Measurements from ENCODE around the gene C6orf89.
"Not testable (repeated sequence)": the region's sequence is repeated elsewhere in the genome, so short reads cannot be mapped to it uniquely, and the experiment has no call there.

C6orf89 gene

DNA sequence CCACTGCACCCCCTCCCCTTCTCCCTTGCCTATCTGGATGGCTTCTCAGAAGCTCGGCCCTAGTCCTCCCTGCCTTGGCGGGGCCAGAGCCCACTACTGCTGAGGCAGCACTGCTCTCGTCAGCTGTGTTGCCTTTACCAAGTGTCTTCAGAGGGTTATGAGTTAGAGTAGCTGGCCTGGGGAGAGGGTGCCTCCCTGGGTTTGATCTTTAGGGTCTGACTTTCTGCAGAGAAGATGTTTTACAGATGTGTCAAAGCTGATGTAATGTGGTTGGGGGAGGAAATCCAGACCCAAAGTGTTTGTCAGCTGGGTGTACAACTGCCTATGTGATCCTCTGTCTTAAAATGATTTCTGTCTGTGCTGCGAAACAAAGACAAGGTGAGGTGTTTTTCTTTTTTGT, 38.4 kb downstream of the C6orf89 start:
- DNase-seq (ENCODE audit: low read depth, low spot score) = no peak

DNA sequence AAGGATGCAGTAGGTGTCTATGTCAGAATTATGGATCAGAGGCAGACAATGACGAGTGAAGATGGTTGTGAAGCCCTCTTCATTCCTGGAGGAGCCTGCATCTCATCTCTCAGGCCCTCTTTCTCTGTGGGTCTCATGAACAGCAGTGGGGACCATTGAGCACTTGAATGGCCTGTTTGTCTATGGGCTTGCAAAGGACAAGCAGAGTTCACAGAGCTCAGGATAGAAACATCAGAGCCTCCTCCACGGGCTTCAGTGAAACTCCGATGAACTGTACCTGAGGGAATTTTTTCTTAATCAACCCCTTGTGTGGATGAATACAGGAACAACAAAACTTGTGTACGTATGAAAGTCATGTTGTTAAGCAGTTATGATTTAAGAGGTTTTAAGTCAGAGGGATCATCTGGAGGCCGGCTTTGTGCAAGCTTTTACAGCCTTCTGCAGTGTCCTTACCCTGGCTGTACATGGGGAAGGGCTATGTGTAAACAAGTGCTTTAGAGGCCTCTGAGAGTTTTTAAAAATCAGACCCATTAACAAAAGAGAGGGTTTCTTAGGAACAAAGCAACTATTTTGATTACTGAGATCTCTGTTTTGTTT, 39.1 kb downstream of the C6orf89 start:
- no peak for DNase-seq (ENCODE audit: low read depth, low spot score)

DNA sequence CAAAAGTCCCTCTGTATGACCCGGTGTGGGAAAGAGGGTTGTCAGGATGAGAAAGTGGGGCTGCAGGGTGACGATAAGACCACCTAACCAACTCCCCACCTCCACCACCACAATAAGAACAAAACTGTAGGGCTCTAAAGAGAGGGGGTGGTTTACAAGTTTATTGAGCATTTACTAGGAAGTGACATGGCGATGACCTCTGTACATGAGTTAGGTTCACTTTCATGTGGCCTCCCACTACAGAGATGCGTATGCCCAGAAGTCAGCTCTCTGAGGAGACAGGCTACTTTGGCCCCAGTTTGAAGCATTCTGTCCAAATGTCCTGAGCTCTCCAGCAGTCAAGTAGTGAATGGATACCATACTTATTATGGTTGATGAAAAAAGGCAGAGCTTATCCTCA, 40.1 kb downstream of the C6orf89 start:
- no peak for DNase-seq (ENCODE audit: low read depth, low spot score)

DNA sequence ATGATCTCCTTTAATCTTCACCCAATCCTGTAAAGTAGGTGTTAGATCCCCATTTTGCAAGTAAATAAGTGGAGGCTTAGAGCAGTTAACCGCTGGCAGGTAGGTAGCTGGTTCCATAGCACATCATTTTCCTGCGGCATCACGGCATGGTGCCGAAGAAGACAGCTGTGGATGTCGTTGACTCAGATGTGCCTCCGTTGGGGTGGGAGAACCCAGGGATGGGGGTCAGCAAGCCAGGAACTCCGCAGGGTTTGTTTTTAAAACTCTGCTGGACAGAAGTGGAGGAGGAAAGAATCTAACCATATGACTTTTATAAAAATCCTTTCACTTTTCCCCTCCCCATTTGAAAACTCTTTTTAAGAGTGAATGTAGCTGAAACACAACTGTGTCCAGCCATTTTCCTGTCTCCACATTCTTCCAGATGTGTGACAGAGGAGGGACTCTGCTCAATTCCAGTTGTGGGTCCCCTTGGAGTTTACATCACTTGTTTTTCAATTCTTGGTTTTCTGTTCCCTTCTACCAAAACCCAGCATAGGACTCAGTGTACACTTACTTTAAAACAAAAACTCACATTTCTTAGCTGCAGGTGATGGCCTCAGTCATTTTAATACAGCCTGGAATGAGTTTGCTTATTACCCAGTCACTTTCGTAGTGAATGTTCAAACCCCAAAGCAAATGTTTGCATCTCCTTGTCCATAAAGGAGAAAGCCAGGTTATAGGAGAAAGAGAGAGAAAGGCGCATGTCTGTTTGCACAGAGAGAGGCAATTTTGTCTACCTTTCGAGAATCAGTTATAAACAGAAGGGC, 41.2 kb downstream of the C6orf89 start:
- no peak for DNase-seq (ENCODE audit: low read depth, low spot score)

DNA sequence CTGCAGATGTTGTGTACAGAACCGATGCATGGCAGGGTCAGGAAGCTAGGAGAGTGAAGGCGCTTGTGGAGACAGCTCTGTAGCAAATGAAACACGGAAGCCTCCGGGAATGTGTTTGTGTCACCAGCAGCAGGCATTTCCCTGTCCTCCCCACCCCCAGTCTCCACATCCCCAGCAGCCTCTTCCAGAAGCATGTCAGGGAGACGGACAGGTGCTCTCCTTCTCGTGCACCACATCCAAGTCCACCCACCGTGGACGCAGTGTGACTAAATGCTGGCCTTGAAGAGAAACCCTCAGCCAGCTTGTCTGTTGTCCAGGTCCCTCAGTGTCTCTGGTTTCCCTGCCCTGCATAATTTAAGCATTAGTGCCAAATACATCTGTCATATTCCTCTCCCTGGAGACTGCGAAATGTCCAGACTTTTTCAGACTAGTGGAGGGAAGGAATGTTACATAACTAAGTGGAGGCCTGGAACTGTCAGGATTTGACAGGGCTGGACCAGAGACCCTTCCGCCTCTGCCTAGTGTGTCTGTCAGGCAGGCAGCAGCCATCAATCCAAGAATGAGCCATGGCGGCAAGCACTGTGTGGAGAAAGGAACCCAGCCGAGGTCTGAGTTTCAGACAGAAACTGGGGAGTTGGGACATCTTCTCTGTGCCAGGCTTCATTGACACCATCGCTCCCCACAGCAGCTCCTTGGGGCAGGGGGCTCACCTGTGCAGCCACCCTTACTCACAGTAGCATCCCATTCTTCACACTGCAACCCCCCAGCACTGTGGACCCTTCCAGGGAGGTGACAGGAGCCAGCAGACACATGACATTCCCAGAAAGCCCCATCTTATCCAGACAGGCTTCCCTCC, 42.2 kb downstream of the C6orf89 start:
- no peak for DNase-seq (ENCODE audit: low read depth, low spot score)

DNA sequence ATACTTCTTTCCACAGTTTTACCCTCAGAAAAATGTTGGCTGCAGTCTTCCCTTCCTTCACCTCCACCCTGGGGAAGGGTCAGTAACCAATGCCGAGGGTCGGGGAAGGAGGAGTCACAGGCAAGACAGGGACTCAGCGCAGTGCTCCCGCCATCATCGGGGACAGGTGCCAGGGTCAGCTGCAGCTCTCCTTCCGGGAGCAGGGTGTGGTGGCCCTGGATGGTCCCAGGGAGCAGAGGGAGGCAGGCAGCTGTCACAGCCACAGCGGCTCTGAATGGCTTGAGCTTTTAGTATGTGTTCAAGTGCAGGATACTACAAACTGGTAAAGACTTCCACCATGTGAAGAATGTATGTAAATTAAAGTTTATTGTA, 42.8 kb downstream of the C6orf89 start:
- DNase-seq (ENCODE audit: low read depth, low spot score) = no peak

DNA sequence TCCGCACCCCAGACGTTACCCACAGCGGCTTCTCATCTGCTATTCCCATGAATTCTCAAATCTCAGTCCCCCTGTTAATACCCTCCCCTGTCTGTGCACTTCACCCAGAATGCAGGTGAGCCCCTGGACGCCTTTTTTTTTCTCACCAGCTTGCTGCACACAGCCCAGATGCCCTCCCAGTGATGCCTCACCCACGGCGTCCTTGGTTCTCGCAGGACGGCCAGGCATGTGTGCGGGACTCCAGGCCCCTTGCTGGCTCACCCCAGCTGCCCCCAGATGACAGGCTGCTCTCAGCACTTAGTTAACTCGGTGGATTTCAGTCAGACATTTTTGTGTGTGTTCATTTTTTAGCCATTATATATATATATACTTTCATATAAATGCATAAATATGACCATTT, 43.4 kb downstream of the C6orf89 start:
- DNase-seq (ENCODE audit: low read depth, low spot score) = no peak

DNA sequence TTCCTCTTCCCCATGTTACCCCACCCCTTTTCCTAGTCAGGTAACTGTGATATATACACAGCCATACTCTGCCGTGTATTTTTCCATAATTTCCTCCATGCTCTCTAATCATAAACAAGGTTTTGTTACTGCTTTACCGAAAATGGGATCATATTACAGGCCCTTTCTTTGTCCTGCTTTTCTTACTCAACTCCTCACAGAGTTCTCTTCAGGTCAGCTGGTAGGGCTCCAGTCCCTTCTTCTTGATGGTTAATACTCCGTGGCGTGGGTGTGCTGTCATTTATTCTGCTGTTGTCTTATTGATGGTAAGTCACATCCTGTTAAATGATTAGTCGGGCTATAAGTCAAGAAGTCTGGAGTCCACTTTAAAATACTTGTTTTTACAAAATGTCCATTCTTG, 43.9 kb downstream of the C6orf89 start:
- DNase-seq (ENCODE audit: low read depth, low spot score) = no peak

DNA sequence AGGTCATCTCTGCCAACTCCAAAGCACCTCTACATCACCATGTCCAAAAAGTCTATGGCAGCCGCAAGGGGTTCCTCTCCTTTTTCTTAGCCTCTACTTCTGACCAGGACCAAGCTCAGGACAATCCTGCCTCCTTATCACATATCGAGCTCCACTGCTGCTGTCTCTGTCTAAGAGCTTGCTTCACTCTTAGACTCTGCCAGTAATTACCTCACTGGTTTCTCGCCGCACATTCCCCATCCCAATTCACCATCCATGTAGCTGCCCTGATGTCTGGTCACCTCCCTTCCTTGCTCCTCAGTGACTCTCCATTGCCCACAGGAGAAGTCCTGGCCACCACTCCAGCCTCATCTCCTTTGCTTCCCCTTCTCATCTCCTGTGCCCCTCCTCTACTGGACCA, 44.7 kb downstream of the C6orf89 start:
- no peak for DNase-seq (ENCODE audit: low read depth, low spot score)

DNA sequence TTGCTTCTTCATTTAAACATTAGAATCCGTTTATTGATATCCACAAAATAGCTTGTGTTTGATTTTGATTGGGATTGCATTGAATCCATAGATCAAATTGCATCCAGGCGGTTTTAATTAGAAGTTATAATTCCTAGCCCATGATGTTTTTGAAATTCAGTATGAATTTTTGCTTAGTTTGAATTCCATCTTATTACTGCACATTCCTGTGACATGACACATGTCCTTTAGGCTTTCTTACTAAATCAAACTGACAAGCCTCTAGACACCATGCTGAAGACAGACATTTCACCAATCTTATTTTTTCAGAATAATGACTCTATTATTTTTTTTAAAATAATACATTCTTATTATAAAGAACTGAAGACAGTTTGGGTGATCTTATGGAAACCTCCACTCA, 47.4 kb downstream of the C6orf89 start:
- no peak for DNase-seq (ENCODE audit: low read depth, low spot score)

DNA sequence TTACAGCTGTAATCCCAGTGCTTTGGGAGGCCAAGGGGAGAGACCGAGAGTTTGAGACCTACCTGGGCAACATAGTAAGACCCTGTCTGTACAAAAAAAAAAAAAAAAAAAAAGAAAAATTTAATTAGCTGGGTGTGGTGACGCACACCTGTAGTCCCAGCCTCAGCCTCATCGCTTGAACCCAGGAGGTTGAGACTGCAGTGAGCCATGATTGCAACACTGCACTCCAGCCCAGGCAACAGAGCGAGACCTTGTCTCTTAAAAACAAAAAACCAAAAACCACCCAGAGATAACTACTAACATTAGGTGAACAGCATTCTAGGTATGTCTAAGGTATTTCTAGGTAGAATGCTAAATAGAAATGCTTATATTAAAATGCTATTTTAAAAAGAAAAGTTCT, 47.8 kb downstream of the C6orf89 start:
- DNase-seq (ENCODE audit: low read depth, low spot score) = no peak

DNA sequence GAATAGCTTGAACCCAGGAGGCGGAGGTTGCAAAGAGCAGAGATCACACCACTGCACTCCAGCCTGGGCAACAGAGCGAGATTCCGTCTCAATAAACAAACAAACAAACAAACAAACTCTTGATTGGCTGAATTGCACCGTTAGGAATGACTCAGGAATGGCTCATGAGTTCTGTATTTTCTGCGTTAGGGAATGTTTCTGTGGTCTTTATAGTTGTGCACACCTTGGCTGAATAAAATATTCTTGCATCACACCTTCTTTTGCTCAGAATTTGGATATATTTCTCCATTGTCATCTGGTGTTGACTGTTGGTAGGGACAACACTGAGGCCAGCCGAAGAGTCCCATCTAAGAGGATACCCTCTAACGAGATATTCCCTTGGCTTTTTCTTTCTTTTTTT, 49.1 kb downstream of the C6orf89 start:
- DNase-seq (ENCODE audit: low read depth, low spot score) = no peak

DNA sequence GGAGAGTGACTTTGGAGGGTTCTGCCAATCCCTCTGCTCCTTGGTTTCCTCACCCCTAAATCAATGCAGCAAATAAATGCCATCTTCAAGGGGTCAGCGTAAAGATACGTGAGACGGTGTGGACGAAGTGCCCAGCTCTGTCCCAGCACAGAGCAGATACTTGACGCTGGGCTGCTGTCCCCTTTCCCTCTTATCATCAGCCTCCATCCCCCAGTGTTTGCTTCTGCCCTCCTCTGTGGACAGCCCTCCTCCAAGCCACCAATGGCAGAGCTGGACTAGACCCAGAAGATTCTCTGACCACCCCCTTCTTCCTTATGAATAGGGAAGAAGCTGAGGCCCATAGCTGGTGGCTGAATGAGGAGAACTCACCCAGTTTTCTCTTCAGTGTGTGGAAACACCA, 51.1 kb downstream of the C6orf89 start:
- DNase-seq (ENCODE audit: low read depth, low spot score) = no peak

DNA sequence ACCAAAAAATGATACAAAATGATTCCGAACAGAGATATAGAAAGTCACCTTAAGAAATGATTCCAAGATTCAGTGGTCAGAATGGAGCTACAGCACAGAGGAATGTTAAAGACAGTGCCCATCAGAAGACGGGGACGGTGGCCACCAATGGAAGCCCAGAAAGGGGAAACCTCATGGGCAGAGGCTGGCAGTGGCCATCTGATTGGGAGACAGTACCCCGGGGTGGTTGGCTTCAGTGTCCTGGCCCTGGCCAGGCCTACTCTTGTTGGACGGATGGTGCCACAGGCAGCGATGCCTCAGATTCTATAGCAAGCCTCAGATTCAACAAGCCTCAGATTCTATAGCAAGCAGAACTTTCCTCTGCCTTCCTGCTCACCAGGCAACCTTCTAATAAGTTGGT, 52.1 kb downstream of the C6orf89 start:
- no peak for DNase-seq (ENCODE audit: low read depth, low spot score)

DNA sequence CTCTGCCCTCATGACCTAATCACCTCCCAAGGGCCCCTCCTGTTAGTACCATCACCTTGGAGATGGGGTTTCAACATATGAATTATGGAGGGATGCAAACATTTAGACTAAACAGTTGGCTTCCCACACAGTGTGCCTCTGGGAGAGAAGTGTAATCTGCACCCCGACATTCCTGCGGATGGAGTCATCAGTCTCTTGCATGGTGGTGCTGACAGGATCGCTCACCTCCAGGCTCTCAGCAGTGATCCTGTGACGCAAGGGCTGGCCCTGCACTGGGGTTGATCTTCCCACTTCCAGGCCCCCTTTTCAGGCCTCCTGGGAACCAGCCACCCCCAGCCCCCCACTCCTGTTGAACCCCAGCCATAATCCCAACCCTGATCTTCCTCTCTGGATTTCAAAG, 52.8 kb downstream of the C6orf89 start:
- DNase-seq (ENCODE audit: low read depth, low spot score) = no peak

DNA sequence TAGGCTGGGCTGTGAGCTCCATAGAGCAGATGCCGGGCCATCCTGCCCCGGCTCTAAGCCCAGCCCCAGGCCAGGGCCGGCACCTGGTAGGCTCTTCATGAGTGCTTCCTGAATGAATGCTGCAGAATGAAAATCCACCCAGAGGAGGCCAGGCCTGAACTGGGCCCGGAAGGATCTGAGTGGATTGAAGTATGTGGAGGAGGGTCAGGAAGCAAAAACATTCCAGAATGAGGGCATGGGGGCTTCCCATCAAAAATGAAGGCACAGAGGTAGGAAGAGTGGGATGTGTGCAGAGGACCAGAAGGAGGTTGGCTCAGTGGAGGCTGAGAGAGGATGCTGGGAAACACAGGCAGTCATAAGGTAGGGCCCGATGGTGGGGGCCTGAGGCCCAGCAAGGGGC, 53.3 kb downstream of the C6orf89 start:
- not testable (repeated sequence) for DNase-seq (ENCODE audit: low read depth, low spot score)

DNA sequence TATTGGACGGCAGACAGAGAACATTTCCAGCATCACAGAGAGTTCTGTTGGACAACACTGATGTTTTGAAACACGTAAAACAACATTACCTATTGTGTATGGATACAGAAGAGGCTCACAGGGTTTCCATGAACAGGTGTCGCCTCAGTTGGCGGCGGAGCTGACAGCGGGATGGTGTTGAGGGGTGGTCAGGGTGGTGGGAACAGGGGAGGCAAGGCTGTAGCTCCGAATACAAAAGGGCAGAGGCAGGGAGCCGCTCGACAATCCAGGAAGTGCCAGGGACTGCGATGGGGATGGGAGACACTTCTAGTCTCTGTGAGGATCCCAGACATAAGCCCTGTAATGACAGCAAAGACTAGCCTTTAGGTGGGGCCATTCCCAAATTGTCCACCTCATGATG, 54.3 kb downstream of the C6orf89 start:
- DNase-seq (ENCODE audit: low read depth, low spot score) = no peak

DNA sequence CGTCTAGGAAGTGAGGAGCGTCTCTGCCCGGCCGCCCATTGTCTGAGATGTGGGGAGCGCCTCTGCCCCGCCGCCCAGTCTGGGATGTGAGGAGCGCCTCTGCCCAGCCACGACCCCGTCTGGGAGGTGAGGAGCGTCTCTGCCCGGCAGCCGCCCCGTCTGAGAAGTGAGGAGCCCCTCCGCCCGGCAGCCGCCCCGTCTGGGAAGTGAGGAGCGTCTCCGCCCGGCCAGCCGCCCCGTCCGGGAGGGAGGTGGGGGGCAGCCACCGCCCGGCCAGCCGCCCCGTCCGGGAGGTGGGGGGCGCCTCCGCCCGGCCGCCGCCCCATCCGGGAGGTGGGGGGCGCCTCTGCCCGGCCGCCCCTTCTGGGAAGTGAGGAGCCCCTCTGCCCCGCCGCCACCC, 55.8 kb downstream of the C6orf89 start:
- not testable (repeated sequence) for DNase-seq (ENCODE audit: low read depth, low spot score)

DNA sequence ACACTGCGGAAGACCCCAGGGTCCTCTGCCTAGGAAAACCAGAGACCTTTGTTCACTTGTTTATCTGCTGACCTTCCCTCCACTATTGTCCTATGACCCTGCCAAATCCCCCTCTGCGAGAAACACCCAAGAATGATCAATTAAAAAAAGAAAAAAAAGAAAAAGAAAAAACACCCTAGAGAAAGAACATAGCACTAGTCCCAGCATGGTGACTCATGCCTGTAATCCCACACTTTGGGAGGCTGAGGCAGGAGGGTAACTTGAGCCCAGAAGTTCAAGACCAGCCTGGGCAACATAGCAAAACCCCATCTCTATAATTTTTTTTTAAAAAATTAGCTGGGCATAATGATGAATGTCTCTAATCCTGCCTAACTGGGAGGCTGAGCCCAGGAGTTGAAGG, 56.6 kb downstream of the C6orf89 start:
- DNase-seq (ENCODE audit: low read depth, low spot score) = not testable (repeated sequence)

DNA sequence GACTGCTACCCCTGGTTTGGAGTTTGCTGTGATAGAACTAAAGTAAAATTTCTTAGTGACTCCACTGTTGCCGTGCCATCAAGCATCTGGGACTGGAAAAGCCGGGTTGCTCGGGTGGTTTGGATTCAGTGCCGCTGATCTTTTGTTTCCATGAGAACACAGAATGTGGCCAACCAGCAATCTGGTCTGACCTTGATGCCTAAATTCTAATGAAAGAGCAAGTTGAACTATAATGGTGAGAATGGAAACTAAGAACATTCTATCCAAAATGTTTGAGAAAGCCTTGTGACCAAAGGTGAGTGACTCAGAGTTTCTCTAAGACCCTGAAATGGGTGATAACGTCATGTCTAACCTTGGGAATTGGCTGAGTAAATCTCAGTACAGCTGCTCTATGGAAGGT, 58.9 kb downstream of the C6orf89 start:
- no peak for DNase-seq (ENCODE audit: low read depth, low spot score)

DNA sequence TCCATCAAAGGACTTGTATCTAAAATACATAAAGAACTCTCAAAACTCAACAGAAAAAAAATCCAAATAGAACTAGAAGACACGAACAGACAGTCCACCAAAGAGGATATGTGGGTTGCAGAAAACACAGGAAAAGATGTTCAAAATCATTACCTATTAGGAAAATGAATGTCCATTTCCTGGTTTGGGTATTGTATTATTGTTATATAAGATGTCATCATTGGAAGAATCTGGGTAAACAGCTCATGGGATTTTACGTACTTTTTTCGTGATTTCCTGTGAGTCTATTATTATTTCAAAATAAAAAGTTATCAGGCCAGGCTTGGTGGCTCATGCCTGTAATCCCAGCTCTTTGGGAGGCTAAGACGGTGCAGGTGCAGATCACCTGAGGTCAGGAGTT, 59.5 kb downstream of the C6orf89 start:
- no peak for DNase-seq (ENCODE audit: low read depth, low spot score)

DNA sequence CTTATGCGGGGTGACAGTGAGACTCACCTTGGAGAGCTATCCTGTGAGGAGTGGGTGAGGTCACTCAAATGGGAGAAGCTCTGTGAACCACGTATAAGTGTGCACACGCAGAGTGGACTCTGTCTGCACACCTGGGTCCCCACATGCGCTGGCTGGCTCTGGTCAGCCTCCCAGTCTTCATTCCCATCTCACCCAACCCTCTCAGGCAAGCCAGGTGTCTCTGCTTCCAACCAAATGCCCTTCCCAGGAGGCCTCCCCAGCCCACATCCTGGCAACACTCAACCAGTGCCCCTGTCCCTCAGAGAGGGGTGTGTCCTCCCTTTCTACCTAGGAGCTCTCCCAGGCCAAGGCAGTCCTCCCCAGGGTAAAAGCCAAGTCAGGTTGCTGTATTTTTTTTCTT, 60.8 kb downstream of the C6orf89 start:
- no peak for DNase-seq (ENCODE audit: low read depth, low spot score)

All from activated naive CD8-positive, alpha-beta T cell treated with anti-CD3 and anti-CD28 coated beads, Interleukin-2, amount 50 U/mL, for 16 hours (primary cell).